OCI-LY1 (cell line): ENCODE data around the gene HOXB4.

Experiments
- H2AFZ ChIP-seq: fragments of 200-600 bp; sonication (generic), shearing (Covaris generic); 2 replicates; pipeline ENCODE4 v1.6.0; 2014; ENCODE audit warnings: antibody characterized with exemption, mild to moderate bottlenecking, low read length
- H3F3A ChIP-seq: fragments of 200-600 bp; sonication (generic), shearing (Covaris generic); 2 replicates; pipeline ENCODE4 v1.6.0; 2014; ENCODE audit warnings: mild to moderate bottlenecking, antibody characterized with exemption, low read length, moderate library complexity; ENCODE audit not compliant: insufficient read depth
- H3K27ac ChIP-seq: fragments of 200-600 bp; sonication (generic); 2 replicates; pipeline ENCODE4 v1.5.1; 2014; ENCODE audit warnings: low read length, mixed run types, mild to moderate bottlenecking, low read depth; ENCODE audit not compliant: poor library complexity, severe bottlenecking
- H3K27me3 ChIP-seq: fragments of 200-600 bp; sonication (generic); 2 replicates; pipeline ENCODE4 v1.6.0; 2014; ENCODE audit warnings: antibody characterized with exemption, mild to moderate bottlenecking, low read length, moderate library complexity; ENCODE audit not compliant: insufficient read depth
- H3K36me3 ChIP-seq: fragments of 200-600 bp; sonication (generic); 2 replicates; pipeline ENCODE4 v1.6.1; 2014; ENCODE audit warnings: mild to moderate bottlenecking, antibody characterized with exemption, low read length, moderate library complexity, mixed read lengths; ENCODE audit not compliant: insufficient read depth
- H3K4me1 ChIP-seq: fragments of 200-600 bp; sonication (generic); 2 replicates; pipeline ENCODE4 v1.5.1; 2014; ENCODE audit warnings: mild to moderate bottlenecking, low read length, moderate library complexity; ENCODE audit not compliant: insufficient read depth, severe bottlenecking
- H3K4me2 ChIP-seq: fragments of 200-600 bp; sonication (generic), shearing (Covaris generic); 2 replicates; pipeline ENCODE4 v1.6.1; 2014; ENCODE audit warnings: low read length
- H3K4me3 ChIP-seq: fragments of 200-600 bp; sonication (generic); 2 replicates; pipeline ENCODE4 v1.5.1; 2014; ENCODE audit warnings: low read length, low read depth, mild to moderate bottlenecking, mixed read lengths; ENCODE audit not compliant: poor library complexity, severe bottlenecking
- H3K79me2 ChIP-seq: fragments of 200-600 bp; shearing (Covaris generic); 2 replicates; pipeline ENCODE4 v1.6.1; 2016; ENCODE audit warnings: mixed run types, low read length, mixed read lengths; ENCODE audit not compliant: insufficient read depth
- H3K9ac ChIP-seq: fragments of 200-600 bp; sonication (generic), shearing (Covaris generic); 2 replicates; pipeline ENCODE4 v1.6.1; 2014; ENCODE audit warnings: mild to moderate bottlenecking, low read length, mixed read lengths
- H3K9me2 ChIP-seq: fragments of 200-600 bp; sonication (generic), shearing (Covaris generic); 2 replicates; pipeline ENCODE4 v1.6.1; 2014; ENCODE audit warnings: low read depth, mild to moderate bottlenecking, low read length, mixed read lengths
- H3K9me3 ChIP-seq: fragments of 200-600 bp; shearing (Covaris generic); 2 replicates; pipeline ENCODE4 v1.6.1; 2014; ENCODE audit warnings: low read length, mixed read lengths
- H4K20me1 ChIP-seq: fragments of 200-600 bp; sonication (generic), shearing (Covaris generic); 2 replicates; pipeline ENCODE4 v1.6.0; 2016; ENCODE audit warnings: mild to moderate bottlenecking, low read length; ENCODE audit not compliant: insufficient read depth
- CTCF ChIP-seq: fragments of 200-600 bp; sonication (generic), shearing (Covaris generic); IDR thresholded peaks from 2 replicates; pipeline ENCODE4 v1.5.1; 2017; ENCODE audit warnings: mild to moderate bottlenecking, antibody characterized with exemption, low read length, moderate library complexity, mixed read lengths
- EZH2 ChIP-seq: fragments of 200-600 bp; sonication (generic), shearing (Covaris generic); IDR thresholded peaks from 2 replicates; pipeline ENCODE4 v1.8.0; 2017; ENCODE audit warnings: borderline replicate concordance, mixed run types, mild to moderate bottlenecking, antibody characterized with exemption, low read length, moderate library complexity, mixed read lengths

The HOXB4 gene

DNA sequence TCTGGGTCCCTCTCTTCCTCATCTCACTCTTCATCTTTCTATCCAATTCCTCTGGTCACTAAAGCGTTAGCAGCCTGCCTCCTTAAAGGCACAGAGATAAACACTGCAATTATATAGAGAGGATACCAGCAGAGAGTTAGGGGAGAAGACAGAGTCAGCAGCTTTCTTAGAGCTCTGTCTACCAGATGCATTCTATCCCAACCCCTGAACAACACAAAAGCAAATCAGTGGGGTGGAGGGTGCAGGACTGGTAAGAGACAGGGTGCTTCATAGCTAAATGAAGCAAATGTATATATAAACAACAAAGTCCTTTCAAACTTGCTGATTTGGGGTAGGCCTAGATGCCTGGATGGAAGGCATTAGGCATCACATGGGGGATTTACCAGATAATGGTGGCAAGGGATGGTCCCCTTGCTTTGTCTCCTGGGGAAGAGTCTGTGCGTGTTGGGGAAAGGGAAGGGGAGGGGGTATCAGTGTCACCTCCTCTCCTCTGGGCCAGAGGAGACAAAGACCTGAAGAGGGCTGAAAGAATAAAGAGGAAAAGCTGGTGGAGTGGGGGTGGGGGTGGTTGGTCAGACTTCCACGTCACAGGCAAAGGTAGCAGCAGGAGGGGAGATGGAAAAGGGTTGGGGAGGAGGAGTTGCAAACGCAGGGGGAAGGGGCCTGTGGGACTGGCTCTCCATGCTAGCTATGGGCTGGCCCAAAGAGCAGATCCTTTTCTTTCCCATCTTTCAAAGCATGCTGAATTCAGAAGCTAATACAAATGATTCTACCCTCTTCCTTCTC lies 12.0 kb downstream of the HOXB4 start:
- Histone ChIP-seq H3K4me2 (no peak overlapping the region), H3K9ac (no peak overlapping the region), H3K4me3 (no peak overlapping the region), H3K4me1 (no peaks in the 10 kb centered on the region), H3K79me2 (no peaks in the 10 kb centered on the region), H3K27ac (no peak overlapping the region), H4K20me1 (no peaks in the 10 kb centered on the region), H3K36me3 (no peaks in the 10 kb centered on the region), H2AFZ (no peak overlapping the region), H3K9me2 (no peaks in the 10 kb centered on the region), H3K9me3 (no peaks in the 10 kb centered on the region), H3F3A (no peaks in the 10 kb centered on the region), H3K27me3 (no peaks in the 10 kb centered on the region)
- TF ChIP-seq EZH2 (no peak), CTCF (no peak)

DNA sequence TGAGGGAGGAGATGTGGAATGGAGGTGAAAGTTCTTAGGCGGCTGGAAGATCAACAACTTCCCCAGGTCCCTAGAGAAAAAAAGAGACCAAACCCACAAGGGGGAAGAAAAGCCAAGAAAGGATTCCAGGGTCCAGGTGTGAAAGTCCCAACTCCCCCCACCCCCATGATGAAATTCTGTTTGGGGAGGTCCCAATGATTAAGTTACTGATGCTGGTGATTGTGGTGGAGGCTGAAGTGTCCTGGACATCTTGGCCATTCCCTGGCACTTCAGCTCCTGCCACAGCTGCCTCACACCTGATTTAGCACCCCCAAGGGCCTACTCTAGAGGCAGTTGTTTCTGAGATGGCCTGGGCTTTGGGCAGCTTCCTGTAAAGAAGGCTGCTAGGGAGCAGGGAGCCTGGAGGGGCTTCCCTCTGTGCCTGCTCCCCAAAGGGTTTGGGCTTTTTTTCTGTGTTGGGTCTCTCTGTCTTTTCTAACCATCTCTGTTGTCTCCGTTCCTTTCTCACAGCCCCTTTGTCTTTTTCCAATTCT lies 13.1 kb downstream of the HOXB4 start:
- Histone ChIP-seq H4K20me1 (no peaks in the 10 kb centered on the region), H3K4me2 (no peak overlapping the region), H3K27ac (no peak overlapping the region), H3K36me3 (no peaks in the 10 kb centered on the region), H3K4me3 (no peak overlapping the region), H3K9me2 (no peaks in the 10 kb centered on the region), H2AFZ (no peak overlapping the region), H3K9me3 (no peaks in the 10 kb centered on the region), H3K79me2 (no peaks in the 10 kb centered on the region), H3K9ac (no peak overlapping the region), H3K27me3 (no peaks in the 10 kb centered on the region), H3F3A (no peaks in the 10 kb centered on the region), H3K4me1 (no peaks in the 10 kb centered on the region)
- no peak for TF ChIP-seq EZH2
- no peak for TF ChIP-seq CTCF

DNA sequence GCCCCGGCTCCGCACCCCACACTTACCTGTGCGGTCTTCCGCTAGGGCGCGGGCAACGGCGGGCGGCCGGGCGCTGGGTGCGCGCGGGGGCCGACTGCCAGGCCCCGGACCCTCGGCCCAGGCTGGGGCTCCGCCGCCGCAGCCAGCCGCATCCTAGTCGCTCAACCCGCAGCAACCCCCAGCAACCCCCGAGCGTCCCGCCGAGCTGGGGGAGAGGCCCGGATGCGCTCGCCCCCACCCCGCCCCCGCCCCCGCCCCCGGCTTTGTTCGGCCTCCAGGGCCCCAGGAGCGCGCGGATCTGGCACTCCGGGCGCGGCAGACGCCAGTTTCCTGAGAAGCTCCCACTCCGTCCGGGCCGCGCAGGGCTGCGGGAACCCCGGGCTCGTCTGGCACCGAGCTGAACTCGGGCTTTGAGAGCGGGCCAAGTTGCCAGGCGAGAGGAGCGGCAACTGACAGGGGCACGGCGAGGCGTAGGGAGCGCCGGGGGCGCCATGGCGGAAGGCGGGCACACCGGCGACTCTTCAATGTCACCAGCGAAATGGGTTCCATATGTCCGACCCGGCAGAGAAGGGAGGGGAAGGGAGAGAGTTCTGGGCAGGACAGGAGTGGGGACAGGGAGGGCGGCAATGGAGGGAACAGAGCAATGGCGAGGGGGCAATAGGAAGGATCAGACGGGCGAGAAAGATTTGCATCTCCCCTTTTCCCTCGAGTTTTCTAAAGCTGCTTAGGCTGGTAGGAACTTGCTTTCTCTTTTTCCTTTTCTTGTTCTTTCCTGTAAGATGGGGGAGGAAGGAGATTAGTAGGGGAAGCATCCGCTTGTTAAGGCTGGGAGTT lies 13.7 kb downstream of the HOXB4 start:
- Histone ChIP-seq H3K27me3 (no peaks in the 10 kb centered on the region; the same call in 1 of the 2 replicates), H3K4me3 (no peak overlapping the region)

More for the DNA sequence above, 13.7 kb downstream of the HOXB4 start:
- Histone ChIP-seq H3K4me2 (no peak overlapping the region), H3K36me3 (no peaks in the 10 kb centered on the region), H3K27ac (no peak overlapping the region), H3K4me1 (no peaks in the 10 kb centered on the region), H3K9me3 (no peaks in the 10 kb centered on the region), H4K20me1 (no peaks in the 10 kb centered on the region), H3K9ac (no peak overlapping the region), H3F3A (no peaks in the 10 kb centered on the region), H3K9me2 (no peaks in the 10 kb centered on the region), H2AFZ (no peak overlapping the region), H3K79me2 (no peaks in the 10 kb centered on the region)
- no peak for TF ChIP-seq EZH2
- TF ChIP-seq CTCF, result no peak
